COLO829 (cell line): ENCODE results near the gene DFFB.

Experiments used
- DNase-seq: peaks from one replicate; pipeline ENCODE4 v3.0.0; 2012; ENCODE audit warnings: low spot score

Gene DFFB

DNA sequence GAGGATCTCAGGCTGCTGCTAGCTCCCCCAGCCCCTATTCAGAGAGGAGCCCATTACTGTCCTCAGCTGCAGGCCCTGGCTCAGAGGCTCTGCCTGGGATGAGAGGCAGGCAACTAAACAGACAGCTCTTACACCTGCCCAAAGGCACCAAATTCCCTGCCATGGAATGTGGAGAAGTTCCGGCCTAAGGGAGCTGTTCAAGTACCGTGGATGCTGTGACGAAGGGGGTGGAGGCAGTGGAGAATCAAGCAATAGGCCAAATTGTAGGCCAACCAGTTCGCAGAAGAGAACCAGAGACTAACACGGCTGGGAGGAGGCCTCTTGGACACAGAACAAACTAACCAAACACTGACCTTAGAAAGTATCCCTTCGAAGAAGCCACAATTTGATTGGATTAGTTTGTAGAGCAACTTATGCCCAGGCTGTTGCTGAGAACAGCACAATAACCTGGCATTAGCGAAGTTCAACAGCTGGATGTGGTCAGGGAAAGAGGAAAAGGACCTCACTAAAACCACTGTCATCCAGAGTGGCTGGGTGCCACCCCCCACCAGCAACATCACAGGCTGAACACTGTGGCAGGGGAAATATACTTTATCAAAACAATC is 39.2 kb downstream of the DFFB start:
- no peak for DNase-seq

DNA sequence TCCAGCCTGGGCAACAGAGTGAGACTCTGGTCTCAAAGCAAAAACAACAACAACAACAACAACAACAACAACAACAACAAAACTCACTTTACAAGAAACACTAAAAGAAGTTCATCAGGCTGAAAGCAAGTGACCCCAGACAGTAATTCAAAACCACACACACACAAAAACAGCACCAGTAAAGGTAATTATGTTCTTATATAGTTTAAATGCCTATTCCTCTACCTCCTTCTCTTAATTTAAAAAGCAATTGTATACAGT is 41.1 kb downstream of the DFFB start:
- DNase-seq, result no peak

DNA sequence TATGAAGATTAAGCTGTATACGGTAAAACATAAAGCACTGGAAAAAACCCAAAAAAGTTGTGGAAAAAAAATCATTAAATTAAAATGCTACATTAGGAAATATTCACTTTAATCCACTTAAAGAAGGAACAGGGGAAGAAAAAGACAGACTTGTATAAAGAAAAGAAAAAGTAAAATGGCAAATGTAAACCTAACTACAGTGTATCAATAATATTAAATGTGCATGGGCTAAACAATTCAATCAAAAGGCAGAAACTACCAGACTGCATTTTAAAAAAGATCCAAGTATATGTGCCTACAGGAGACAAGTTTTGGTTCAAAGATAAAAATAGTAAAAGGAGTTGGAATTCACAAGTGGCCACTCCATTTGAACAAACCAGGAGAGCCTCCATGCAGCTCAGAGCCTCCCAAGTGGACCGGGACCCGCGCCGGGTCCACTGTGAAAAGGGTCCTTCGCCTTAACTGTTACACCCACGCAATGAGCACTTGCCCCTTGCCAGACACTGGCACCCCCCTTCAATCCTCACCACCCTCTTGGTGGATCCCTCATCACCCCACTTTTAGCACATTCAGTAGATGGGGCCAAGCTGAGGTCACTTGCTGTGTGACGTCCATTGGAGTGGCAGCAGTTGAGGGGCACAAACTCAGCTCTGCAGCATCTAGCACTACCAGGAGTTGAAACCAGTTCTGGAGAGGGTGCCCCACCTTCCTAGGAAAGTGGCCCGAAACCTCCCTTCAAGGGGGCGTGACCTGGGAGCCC is 41.9 kb downstream of the DFFB start:
- no peak for DNase-seq

DNA sequence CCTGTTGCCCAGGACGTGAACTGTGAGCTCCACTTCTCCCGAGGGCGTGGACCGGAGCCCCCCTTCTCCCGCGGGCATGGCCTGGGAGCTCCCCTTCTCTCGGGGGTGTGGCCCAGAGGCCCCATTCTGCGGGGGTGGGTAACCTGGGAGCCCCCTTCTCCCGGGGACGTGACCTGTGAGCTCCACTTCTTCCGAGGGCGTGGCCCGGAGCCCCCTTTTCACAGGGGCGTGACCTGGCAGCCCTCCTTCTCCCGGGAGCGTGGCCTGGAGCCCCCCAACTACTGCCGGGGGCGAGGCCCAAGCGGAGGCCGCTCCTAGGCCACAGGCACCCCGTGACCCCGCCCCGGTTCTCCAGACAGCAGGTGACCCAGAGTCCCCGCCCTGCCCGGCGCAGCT is 42.5 kb downstream of the DFFB start:
- no peak for DNase-seq

DNA sequence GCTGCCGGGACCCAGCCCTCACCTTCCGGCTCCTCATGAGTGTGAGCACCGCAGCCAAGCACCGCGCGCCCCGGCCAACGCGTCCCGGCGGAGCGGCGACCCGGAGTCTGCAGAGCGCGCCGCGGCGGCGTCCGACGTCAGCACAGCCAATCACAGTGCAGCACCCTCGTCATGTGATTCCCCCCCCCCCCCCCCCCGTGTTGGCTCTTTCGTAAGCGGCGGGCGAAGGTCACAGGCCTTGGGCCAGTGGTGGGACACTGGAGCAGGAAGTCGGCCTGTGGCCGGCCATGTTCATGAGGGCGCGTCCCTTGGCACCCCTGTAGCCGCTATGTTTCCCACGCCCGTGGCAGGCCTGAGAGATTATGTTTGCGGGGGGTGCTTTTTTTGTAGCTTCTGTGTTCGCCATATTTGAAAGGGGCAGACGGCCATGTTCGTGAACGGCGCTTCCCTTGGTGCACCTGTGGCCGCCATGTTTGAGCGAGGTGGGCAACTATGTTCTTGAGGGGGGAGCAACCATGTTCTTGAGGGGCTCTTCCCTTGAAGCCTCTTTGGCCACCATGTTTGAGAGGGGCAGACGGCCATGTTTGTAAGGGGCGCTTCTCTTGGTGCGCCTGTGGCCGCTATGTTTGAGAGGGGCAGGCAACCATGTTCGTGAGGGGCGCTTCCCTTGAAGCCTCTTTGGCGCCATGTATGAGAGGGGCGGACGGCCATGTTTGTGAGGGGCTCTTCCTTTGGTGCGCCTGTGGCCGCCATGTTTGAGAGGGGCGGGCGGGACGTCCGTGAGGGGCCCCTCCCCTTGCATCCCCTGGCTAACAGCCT is 43.1 kb downstream of the DFFB start, which contains the start of gene C1orf174:
Gene C1orf174 (minus strand): TSS at position 123 of the 819 bp plus-strand sequence. CDS start 86 bp downstream, at position 37.
- peak; percentile 87 for DNase-seq

DNA sequence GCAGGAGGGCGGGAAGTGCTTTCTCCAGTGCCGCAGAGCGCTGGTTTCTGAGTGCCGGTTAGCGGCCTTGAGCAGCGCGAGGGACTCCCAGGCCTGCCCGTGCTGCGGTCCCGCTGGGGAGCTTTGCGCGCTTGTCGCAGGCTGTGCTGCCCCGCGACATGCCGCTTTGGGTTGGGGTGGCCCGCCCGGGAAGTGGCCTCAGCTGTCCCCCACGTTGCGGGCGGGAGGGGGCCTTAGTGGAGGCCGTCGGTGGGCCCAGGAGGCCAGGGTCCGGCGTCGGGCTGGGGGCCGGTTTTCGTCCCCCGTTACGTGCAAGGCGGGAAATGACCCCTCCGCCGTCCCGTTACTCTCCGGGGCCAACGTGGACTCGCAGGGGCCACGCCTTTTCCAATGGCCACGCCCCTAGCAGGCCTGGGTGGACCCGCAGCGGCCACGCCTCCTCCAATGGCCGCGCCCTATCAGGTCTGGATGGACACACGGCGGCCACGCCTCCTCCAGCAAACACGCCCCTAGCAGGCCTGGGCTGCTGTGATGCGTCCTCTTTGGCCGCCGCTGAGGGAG is 43.8 kb downstream of the DFFB start:
- DNase-seq, result peak; percentile 94

DNA sequence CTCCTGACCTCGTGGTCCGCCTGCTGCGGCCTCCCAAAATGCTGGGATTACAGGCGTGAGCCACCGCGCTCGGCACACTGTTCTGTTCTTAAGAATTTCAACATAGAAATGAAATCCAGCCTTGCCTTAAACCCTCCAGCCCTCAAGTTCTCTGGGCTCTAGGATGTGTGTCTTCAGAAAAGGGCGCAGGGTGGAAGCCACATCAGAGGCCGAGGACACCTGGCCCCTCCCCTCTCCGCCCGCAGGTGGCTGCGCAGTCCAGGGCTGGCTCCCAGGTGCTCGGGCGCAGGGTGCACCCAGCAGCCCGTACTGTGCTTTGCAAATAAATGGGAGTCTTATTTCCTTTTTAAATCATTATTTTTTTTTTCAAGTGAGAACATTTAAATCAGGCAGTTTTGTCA is 44.8 kb downstream of the DFFB start:
- no peak for DNase-seq

DNA sequence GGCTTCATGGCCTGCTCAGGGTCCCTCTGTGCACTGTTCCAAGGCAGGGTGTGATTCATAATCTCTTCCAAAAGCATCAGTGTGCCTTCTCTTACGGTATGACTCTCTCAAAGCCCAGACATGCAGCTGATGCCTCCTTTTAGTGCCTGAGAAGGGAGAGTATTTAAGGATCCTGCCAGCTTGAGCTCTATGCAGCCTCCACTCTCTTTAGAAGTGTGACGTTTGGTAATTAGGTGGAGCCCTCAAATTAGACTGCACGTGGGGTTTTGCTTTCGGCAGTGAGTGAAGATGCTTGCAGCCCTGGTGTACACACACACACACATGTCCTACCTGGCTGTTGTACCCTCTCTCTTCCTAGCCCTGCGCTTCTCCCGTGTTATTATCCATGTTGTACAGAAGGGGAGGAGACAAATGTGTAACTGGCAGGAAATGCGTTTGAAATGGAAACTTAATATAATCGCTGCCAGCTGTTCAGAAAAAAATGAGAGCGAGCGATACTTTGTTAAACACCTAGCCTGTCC is 45.4 kb downstream of the DFFB start:
- DNase-seq, result no peak

DNA sequence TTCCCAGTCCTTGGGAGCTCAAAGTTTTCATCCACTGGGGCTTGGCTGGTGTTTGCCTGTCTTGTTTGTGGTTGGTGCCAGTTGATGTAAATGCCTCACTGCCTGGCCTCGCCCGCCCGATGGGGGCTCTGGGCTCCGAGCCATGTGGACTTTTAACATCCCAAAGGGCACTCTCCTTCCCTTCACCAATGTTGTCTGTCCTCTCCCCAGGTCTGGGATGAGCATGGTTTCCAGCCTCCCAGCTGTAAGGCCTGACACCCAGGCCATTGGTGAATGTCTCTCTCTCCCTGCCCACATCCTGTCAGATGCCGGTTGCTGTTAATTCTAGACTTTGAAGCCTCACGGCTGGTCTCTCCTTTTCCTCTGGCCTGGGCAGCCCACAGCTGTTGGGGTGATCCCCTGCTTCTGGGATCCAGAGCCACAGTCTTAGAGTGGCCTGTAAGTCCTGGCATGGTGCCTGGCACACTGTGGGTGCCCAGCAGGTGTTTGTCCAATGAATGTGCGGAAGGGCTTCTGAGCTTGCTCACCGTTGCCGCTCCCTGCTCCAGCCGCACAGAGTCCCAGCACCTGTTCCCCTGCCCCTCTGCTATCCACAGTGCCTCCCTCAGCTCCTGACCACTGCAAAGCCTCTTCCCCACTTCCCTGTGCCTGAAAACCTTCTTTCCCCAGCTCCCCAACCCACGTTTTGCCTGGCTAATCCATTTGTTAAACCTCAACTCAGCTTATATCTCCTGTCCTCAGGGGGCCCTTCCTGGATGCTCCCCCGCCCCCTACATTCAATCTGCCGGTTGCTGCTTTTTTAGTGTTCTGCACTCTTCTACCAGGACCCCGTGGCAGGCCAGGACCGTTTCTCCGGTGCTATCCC is 46.1 kb downstream of the DFFB start:
- DNase-seq, result no peak

DNA sequence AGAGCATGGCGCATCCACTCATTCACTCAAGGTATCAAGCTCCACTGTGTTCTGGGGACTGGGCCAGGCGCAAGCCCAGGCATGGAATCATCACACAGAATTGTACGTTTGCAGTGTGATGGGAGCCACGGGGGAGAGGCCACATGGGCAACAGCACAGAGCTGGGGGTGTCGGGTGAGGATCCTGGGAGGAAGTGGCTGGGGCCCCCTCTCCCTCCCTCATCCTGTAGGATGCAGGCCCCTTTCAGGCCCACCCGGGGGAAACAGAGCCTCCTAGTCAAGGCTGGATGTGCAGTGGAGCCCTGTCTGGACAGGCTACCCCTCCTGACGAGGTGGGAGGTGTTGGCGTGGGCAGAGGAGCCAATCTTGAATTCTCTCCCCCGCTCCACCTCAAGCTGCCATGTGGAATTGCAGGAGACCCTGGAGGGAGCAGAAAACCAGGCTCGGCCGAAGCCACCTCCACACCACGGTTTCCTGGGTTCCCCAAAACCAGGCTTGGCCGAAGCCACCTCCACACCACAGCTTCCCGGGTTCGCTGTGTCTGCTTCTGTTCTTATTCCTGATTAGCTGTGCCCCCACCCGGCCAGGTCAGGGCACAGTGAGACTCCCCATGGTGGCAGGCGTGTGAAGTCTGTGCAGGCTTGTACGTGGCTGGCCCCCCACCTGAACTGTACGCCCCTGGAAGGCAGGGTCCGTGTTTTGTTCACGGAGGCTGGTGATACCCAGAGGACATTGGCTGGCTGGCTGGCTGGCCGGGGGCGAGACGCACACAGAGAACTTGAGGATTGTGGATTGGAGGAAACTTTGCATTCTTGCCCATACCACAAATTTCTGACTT is 46.9 kb downstream of the DFFB start:
- no peak for DNase-seq

DNA sequence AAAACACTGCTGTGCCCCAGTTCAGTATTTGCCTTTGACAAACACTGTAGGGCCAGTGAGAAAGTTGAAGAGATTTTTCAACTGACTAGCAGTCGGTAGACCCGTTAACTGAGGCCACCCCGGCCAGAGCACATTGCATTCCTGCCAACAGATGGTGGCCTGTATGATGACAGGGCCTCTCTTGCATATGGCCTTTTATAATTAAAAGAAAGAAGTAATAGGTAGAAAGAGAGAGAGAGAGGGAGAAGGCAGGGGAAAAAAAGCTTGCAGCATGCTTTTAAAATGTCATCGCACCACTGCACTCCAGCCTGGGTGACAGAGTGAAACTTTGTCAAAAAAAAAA is 47.5 kb downstream of the DFFB start:
- no peak for DNase-seq

DNA sequence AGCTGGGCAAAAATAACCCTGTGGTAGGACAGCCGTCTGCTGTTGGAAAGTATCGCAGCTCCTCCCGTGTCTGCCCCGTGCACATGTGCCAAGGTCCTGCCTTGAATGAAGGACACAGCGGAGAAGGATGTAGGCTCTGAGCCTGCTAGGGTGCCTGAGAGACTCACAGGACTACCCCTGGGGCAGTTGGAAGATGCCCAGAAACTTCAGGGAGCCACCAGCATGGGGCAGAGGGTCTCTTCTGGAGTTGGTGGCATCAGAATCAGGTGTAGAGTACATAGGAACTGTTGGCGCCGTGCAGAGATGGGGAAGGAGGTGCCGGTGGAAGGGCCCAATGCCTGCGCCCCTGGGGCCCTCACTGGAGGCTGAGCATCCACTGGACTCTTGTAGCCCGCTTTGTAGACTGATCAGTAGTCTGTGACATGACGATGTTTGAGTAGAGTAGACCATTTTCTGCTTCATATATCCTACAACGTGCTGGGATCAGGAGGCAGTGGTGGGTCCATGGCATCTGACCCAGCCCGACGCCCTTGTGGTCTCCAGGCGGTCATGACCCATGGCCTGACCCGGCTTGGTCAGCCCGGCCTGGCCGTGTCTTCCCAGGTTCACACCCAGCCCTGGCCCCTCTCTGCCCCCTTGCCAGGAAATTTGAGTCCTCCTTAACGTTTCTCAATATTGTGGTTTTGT is 48.1 kb downstream of the DFFB start:
- DNase-seq, result no peak

DNA sequence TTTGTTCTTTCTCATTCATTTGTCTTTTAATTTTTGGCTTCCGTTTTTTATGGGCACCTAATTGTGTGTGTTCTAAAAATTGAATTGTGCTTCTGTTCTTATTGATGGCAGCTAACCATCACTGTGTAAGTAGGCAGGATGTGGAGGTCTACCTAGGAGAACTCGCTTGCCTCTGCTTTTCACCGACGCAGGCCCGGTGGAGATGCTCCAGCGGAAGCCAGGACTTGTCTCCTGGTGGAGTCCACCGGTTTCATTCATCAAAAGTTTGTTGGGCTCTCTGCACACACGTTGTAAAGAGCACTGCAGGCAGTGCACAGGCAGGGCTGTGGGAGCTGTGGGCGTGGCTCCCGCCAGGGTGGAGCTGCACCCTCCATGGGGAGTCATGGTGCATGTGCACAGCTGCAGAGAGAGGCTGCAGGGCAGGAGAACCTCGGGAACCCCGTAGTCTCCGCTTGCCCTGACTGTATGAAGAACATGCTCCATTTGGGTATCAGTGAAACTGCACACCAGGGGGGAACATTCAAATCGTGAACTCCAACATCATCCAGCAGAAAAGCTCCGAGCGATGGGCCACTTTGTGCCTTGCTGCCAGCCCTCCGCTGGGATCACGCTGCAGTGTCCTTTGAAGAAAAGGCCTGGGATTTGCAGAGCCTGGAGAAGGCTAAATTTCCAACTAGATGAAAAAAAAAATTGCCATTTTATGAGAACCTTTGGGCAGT is 48.8 kb downstream of the DFFB start:
- no peak for DNase-seq

DNA sequence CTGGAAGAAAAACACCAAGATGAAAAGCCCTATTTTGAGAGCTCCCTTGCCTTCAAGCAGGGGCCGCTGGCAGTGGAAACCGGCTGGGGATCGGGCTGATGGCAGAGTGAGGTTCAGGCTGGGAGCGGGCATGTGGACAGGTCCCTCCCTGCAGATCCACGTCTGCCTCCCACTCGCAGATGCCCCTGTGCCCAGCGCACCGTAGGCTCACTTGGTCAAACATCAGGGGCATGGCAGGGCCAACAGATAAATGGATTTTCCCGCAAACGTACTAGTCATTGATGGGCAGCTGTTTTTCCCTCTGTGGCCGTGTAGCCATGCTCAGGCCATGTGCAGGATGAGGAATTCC is 49.4 kb downstream of the DFFB start:
- no peak for DNase-seq

DNA sequence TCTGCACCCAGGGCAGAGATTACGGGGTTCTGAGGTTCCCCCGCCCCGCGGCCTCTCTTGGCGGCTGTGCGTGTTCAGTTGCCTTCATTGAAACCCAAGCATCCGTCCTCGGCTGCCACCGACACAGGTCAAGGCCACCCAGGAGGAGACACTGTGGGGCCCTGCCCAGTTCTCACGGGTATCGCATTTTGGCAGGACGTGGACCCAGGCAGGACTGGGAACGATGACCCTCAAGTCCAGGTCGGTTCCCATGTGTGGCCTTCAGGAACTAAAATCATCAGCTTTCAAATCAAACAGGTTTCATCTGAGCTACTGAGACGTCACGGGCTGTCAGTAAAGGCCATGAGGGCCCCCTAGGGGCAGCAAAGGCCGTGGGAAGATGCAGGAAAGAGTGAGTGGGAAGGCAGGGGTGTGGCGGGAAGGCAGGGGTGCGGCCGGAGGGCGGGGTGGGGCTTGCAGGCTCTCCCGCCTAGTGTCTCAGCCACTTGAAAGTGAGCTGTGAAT is 49.8 kb downstream of the DFFB start:
- DNase-seq, result peak; percentile 20

DNA sequence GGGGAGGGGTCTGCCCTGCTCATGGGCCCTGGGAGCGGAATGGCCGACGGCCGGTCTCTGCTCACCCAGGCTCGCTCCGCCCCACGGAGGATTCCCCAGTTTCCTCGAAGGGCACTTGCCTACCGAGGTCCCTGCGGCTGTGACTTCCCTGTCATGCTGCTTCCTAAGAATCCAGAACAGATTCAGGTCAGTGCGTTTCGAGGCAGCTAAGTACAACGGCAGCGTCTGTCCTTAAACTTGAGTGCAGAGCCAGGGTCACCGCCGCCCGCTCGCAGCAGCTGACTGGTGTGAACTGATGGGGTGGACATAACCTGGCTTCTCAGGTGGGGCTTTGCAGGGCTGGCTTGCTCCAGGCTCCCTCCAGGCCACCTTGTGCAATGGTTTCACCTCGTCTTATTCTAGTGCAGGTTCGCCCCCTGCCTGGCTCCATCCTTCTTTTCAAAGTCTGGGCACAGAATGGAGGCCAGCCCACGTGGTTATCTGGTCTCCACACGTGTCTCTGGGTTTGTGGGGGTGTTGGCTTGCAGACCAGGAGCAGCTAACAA is 50.4 kb downstream of the DFFB start:
- no peak for DNase-seq

DNA sequence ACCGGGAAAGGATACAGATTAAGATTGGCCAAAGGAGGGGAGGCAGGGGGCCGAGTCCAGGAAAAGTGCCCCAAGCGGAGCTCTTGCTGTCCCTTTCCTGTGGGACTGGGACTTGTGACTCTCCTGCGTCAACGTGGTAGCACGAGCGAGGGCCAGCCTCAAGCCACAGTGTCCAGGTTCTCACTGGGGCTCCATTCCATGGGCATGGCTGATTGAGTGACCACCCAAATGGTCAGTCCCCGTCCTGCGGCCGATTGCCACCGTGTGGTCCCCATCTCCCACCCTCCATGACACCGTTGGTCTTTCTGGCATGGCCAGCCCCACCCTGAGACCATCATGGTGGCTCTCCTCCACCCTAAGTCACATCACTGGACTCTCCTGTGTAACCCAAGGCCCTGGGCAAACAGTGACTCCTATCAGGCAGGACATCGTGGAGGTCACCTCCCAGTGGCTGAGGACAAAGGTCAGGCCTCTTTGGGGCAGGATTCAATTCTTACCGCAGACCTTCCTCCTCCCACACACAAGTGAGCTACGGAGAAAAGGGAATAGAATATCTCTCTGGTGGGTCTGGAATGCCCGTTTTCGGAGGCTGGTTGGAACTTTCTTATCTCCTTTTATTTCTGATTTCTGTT is 51.7 kb downstream of the DFFB start:
- no peak for DNase-seq

DNA sequence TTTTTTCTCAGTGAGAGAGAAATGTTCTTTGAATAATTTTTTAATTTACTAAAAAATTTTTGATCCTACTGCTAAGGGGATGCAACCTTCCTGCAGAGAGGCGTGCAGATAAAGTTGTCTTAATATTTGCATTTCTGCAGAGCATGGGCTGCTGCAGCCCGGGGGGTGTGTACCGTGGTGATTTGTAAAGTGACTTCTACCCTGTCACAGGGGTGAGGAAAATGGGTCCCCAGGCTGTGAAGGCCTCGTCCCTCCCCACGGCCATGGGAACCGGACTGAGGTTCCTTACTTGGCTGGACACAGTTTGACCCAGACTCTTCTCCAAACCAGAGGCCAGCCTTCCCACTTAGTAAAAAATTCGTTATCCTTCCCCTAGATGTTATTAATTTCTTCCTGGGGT is 52.3 kb downstream of the DFFB start:
- DNase-seq, result no peak
